MCF 10A (cell line): ENCODE data around the gene ZNF185. TPM values are rescaled to one million over a fixed set of nuclear protein-coding genes. Genes with fewer than 3 reads are reported as not detected.

Experiments
- BruUV-seq: library from RNA; stranded (reverse); fragments of 400-500 nt; replicated peaks from 2 replicates; lab custom pipeline; 2021; lab: Mats Ljungman, UMichigan
- CTCF ChIA-PET: fragments of 300-600 bp; sonication (Branson Sonifier 250); formaldehyde crosslinking; extraction: SDS; loops from one replicate; lab custom pipeline; 2021; ENCODE audit warnings: antibody characterized with exemption, inconsistent platforms; lab: Yijun Ruan, JAX
- POLR2A ChIA-PET: fragments of 300-600, 350-650 bp; sonication (Branson Sonifier 250); formaldehyde crosslinking; extraction: SDS; loops from one replicate; lab custom pipeline; 2020; ENCODE audit warnings: antibody characterized with exemption, inconsistent platforms; lab: Yijun Ruan, JAX
- DNase-seq: peaks from one replicate; pipeline ENCODE4 v3.0.0-alpha.2; 2018; ENCODE audit not compliant: unreplicated experiment
- H3K27ac Mint-ChIP-seq: one replicate; pipeline ENCODE4 v1.8.0; 2022; ENCODE audit warnings: mild to moderate bottlenecking, low read depth, mixed read lengths; ENCODE audit not compliant: unreplicated experiment
- H3K27me3 Mint-ChIP-seq: one replicate; pipeline ENCODE4 v1.8.0; 2022; ENCODE audit warnings: mixed read lengths; ENCODE audit not compliant: insufficient read depth, unreplicated experiment
- H3K36me3 Mint-ChIP-seq: one replicate; pipeline ENCODE4 v1.8.0; 2022; ENCODE audit warnings: mild to moderate bottlenecking, moderate library complexity, mixed read lengths; ENCODE audit not compliant: insufficient read depth, unreplicated experiment
- H3K4me1 Mint-ChIP-seq: one replicate; pipeline ENCODE4 v1.8.0; 2022; ENCODE audit warnings: mixed read lengths; ENCODE audit not compliant: insufficient read depth, unreplicated experiment
- H3K4me3 Mint-ChIP-seq: one replicate; pipeline ENCODE4 v1.8.0; 2022; ENCODE audit warnings: mild to moderate bottlenecking, moderate library complexity, mixed read lengths; ENCODE audit not compliant: unreplicated experiment
- H3K9me3 Mint-ChIP-seq: one replicate; pipeline ENCODE4 v1.8.0; 2022; ENCODE audit warnings: mixed read lengths; ENCODE audit not compliant: unreplicated experiment
- CTCF ChIP-seq: fragments of 200-600 bp; IDR thresholded peaks from one replicate; pipeline ENCODE4 v1.8.0; 2022; ENCODE audit warnings: antibody characterized with exemption, mild to moderate bottlenecking; ENCODE audit not compliant: unreplicated experiment
- intact Hi-C: fragments of 100-400 bp; cut with micrococcal nuclease; formaldehyde crosslinking; loops from 2 replicates; pipeline ENCODE4 v1.14.1; 2022
- total RNA-seq: library from RNA; stranded (reverse); gene quantifications from 2 replicates; pipeline ENCODE4 v1.2.3, GENCODE V29; 2022

Gene ZNF185
- total RNA-seq, 1 experiment from 2014 or later = 17.8 TPM

GRCh38 chrX:152917656-152918579 lies 20.1 kb downstream of the ZNF185 start:
- Mint-ChIP-seq H3K4me1 (no peaks in the 10 kb centered on the region), H3K36me3 (peaks cover 6% of the 10 kb centered on the region), H3K4me3 (no peak overlapping the region), H3K9me3 (no peaks in the 10 kb centered on the region), H3K27me3 (no peaks in the 10 kb centered on the region), H3K27ac (no peak overlapping the region)
- POLR2A ChIA-PET = interaction anchor here (0.6 kb wide), 1 partner anchor 1169 kb away, joined by 3 read pairs; no protein-coding TSS in a partner anchor
- BruUV-seq = no TSS peak
- no peak for TF ChIP-seq CTCF
- CTCF ChIA-PET = interaction anchor here (0.6 to 3.8 kb wide), 3 partner anchors 8 to 749 kb away, joined by 3 to 17 read pairs (median 5); no protein-coding TSS in a partner anchor
- intact Hi-C loops = no loop called here
- DNase-seq = no peak

DNA sequence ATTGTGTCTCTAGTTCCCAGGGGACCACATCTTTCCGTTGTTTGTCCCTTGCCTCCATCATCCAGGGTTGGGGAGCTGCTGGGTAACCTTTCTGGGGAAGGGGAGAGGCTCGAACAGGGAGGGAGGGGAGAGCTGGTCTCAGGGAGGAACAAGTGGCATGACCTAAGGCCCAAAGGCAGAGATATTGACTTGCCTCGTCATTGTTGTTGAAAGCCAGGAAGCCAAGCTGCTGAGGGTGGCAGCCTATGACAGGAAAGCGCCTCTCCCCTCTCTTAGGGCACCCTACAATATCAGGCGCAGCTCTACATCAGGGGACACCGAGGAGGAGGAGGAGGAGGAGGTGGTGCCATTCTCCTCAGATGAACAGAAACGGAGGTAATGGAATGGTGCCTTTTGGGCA lies 20.8 kb downstream of the ZNF185 start:
- H3K9me3 Mint-ChIP-seq = no peaks in the 10 kb centered on the region
- H3K27me3 Mint-ChIP-seq = no peaks in the 10 kb centered on the region
- no peak overlapping the region for H3K27ac Mint-ChIP-seq
- H3K4me3 Mint-ChIP-seq = no peak overlapping the region
- no peak for DNase-seq
- peaks cover 6% of the 10 kb centered on the region for H3K36me3 Mint-ChIP-seq
- no TSS peak for BruUV-seq
- H3K4me1 Mint-ChIP-seq = no peaks in the 10 kb centered on the region
- intact Hi-C loops = no loop called here
- TF ChIP-seq CTCF = no peak
- CTCF ChIA-PET = interaction anchor here (0.6 kb wide), 1 partner anchor 749 kb away, joined by 3 read pairs; no protein-coding TSS in a partner anchor
- POLR2A ChIA-PET = no interaction called here

DNA sequence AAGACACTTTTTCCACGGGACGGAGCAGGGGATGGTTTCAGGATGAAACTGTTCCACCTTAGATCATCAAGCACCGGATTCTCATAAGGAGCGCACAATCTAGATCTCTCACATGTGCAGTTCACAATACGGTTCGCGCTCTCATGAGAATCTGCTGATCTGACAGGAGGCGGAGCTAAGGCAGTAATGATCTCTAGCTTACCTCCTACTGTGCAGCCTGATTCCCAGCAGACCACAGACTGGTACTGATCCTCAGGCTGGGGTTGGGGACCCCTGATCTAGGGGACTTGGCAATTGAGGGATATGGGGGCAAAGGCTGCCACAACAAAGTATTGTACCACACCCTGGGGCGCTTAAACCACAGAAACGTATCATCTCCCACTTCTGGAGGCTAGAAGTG lies 25.7 kb downstream of the ZNF185 start:
- no peaks in the 10 kb centered on the region for H3K27me3 Mint-ChIP-seq
- TF ChIP-seq CTCF = no peak
- DNase-seq = no peak
- BruUV-seq = no TSS peak
- no peaks in the 10 kb centered on the region for H3K4me1 Mint-ChIP-seq
- peaks cover 6% of the 10 kb centered on the region for H3K36me3 Mint-ChIP-seq
- H3K4me3 Mint-ChIP-seq = no peak overlapping the region
- POLR2A ChIA-PET = no interaction called here
- intact Hi-C loops = no loop called here
- no peak overlapping the region for H3K27ac Mint-ChIP-seq
- CTCF ChIA-PET = interaction anchor here (0.6 to 1.3 kb wide), 2 partner anchors 44 to 282 kb away, joined by 3 to 8 read pairs; no protein-coding TSS in a partner anchor
- H3K9me3 Mint-ChIP-seq = no peaks in the 10 kb centered on the region

DNA sequence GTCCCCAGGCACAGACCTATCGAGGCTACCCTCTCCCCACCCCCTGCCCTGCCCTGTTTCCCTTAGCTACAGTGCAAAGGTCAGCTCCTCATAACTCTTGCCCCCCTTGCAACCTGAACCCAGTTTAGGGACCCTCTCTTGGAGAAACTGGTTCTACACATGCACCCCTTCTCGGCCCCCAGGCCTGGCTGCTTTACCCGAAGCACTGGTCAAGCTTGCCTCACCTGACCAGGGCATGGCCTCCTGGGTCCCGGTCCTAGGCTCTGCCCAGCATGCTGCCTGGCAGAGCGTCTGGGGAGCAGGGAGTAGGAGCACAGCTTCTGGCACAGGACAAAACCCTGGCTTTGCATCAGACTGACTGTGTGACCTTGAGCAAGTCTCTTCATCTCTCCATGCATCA lies 28.0 kb downstream of the ZNF185 start:
- no TSS peak for BruUV-seq
- ChIA-PET POLR2A (interaction anchor here (0.8 to 2.1 kb wide), 5 partner anchors 16 to 54 kb away, joined by 3 to 7 read pairs (median 3); no protein-coding TSS in a partner anchor), CTCF (interaction anchor here (0.6 to 3.0 kb wide), 22 partner anchors 10 to 1906 kb away, joined by 3 to 18 read pairs (median 4); no protein-coding TSS in a partner anchor)
- DNase-seq = no peak
- Mint-ChIP-seq H3K9me3 (no peaks in the 10 kb centered on the region), H3K36me3 (peaks cover 4% of the 10 kb centered on the region), H3K27me3 (no peaks in the 10 kb centered on the region), H3K27ac (no peak overlapping the region), H3K4me1 (no peaks in the 10 kb centered on the region), H3K4me3 (no peak overlapping the region)
- intact Hi-C loops = loop anchor here (1.0 to 5.0 kb wide), 4 partner anchors 22 to 1774 kb away; partner anchors contain the start of genes CETN2 and NSDHL
- no peak for TF ChIP-seq CTCF
